Measurements from ENCODE around the gene MYZAP. TPM values are rescaled to one million over a fixed set of nuclear protein-coding genes. Genes with fewer than 3 reads are reported as not detected.

Gene MYZAP
- total and polyA plus RNA-seq, 2 of the 8 experiments (the other 6 are each of a cell fraction or from before 2014, with no cell fraction given): 0.41 to 0.65 TPM

DNA sequence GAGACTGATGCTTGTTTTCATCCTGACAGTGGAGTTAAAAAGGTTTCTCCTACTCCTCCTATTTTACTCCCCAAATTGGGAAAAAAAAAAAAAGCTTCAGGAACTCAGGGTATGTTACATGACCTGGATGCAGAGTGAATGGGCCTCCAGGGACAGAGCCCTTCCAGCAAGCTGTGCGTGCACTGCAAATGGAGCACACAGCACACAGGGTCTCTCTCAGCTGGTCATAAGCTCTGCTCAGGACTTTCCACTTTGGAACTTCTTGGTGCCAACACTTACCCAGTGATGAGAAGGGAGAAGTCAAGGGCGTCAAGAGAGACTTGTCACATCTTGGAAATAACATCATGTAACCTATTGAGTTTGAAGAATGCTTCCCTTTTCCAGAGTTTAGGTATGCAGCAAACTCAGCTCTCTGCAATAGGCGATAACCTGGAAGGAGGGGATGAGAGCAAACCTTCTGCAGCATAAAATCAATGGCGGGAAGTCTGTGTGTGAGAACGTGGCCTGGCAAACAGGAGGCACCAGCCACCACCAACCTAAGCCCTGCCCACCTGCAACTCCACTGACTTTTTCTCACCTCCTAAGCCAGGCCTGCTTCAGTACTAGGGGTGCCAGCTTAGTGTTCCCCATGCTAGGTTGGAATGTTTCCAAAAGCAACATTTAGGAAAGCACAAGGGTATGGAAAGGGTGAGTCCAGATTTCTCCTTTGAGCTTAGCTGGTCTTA, 39.8 kb downstream of the MYZAP start:
- H3K14ac ChIP-seq (ENCODE audit: insufficient read length): no peak overlapping the region
- no peak overlapping the region for H3K4me2 ChIP-seq (ENCODE audit: insufficient read depth in 1 of 2, low read depth in 2 of 2, low read length in 2 of 2)
- no peak overlapping the region for H3K9ac ChIP-seq (replicated peaks in 1 of 4; ENCODE audit: extremely low read depth in 1 of 4, low read depth in 3 of 4, low read length in 3 of 4)
- no peaks in the 10 kb centered on the region for H3K79me2 ChIP-seq (ENCODE audit: control insufficient read depth in 1 of 2, insufficient read depth in 2 of 2, low read length in 2 of 2)
- H3K56ac ChIP-seq (replicated peaks; ENCODE audit: insufficient read length, low read depth, low read length): no peak overlapping the region
- H3K23me2 ChIP-seq (ENCODE audit: low read depth, low read length): no peaks in the 10 kb centered on the region
- H2BK120ac ChIP-seq (replicated peaks; ENCODE audit: low read depth, low read length): no peak overlapping the region
- H3K9me3 ChIP-seq (ENCODE audit: insufficient read depth in 2 of 2, low read depth in 1 of 2, low read length in 1 of 2): no peaks in the 10 kb centered on the region
- H3K4me3 ChIP-seq (ENCODE audit: extremely low read depth in 1 of 4, insufficient read depth in 2 of 4, low read depth in 3 of 4, low read length in 4 of 4): no peak overlapping the region
- no peak overlapping the region for H3K4ac ChIP-seq (replicated peaks; ENCODE audit: insufficient read length, low read depth, low read length)
- no peak overlapping the region for H3K23ac ChIP-seq (ENCODE audit: insufficient read length)
- FAIRE-seq (no peak), DNase-seq (ENCODE audit: low read depth in 1 of 2, low spot score in 2 of 2) (no peak)
- no peak overlapping the region for H3K18ac ChIP-seq (ENCODE audit: extremely low read depth, low read length)
- no peaks in the 10 kb centered on the region for H3K36me3 ChIP-seq (ENCODE audit: control insufficient read depth in 2 of 4, insufficient read depth in 4 of 4, low read length in 3 of 4)
- POLR2A ChIA-PET (ENCODE audit: partially characterized antibody): interaction anchor here (0.8 kb wide), 1 partner anchor 75 kb away, joined by 3 read pairs; the partner anchor contains the start of gene POLR2M
- no peaks in the 10 kb centered on the region for H3K27me3 ChIP-seq (replicated peaks in 1 of 4; ENCODE audit: control insufficient read depth in 3 of 4, extremely low read depth in 1 of 4, insufficient read depth in 3 of 4, low read length in 3 of 4)
- 0 out of 7 replicates have a peak, but pooled peaks cover 0 to 3% (median 0%) of the 10 kb centered on the region in 4 experiments for H3K4me1 ChIP-seq (replicated peaks in 1 of 4; ENCODE audit: control insufficient read depth in 3 of 4, insufficient read depth in 4 of 4, low read length in 3 of 4)
- H3K79me1 ChIP-seq (ENCODE audit: low read depth, low read length): no peaks in the 10 kb centered on the region
- no peak overlapping the region for H3K27ac ChIP-seq (ENCODE audit: low read depth, low read length)
- H4K20me1 ChIP-seq (replicated peaks in 1 of 2; ENCODE audit: control insufficient read depth in 1 of 2, insufficient read depth in 2 of 2, low read length in 2 of 2): no peaks in the 10 kb centered on the region
- WGBS, 2 experiments (ENCODE audit: extremely low coverage in 1 of 2, insufficient coverage in 1 of 2, insufficient read length in 1 of 2, insufficient replicate concordance in 2 of 2, low coverage in 1 of 2, low lambda C conversion rate in 2 of 2, missing lambda C conversion rate in 1 of 2): 83% methylated on average over 5 of the region's 5 CpGs; no CpG with 5 or more reads in 1 of the 2 experiments
- H2BK15ac ChIP-seq (ENCODE audit: low read length): no peak overlapping the region
- H4K8ac ChIP-seq (ENCODE audit: extremely low read depth, insufficient read depth, low read length): no peak overlapping the region
- H2AFZ ChIP-seq (ENCODE audit: low read length): no peak overlapping the region
- H4K5ac ChIP-seq (ENCODE audit: insufficient read length, low read depth, low read length): no peak overlapping the region
- H2BK12ac ChIP-seq (ENCODE audit: low read depth, low read length): no peak overlapping the region
- no peak overlapping the region for H2AK5ac ChIP-seq (ENCODE audit: low read depth, low read length)
- CTCF ChIA-PET (ENCODE audit: partially characterized antibody): interaction anchor here (0.9 to 5.7 kb wide), 9 partner anchors 8 to 91 kb away, joined by 3 to 25 read pairs (median 4); no protein-coding TSS in a partner anchor
- no peak overlapping the region for H2BK5ac ChIP-seq (ENCODE audit: low read depth, low read length)
- H2BK20ac ChIP-seq (ENCODE audit: low read length): no peak overlapping the region
- H4K91ac ChIP-seq (replicated peaks; ENCODE audit: insufficient read length, low read length): no peak overlapping the region
- TF ChIP-seq SP4 (IDR thresholded peaks at IDR 0.05; ENCODE audit: low read length): no peak
- TF ChIP-seq FOSL1 (IDR thresholded peaks at IDR 0.05; ENCODE audit: insufficient read depth, low read depth, low read length): no peak
- no peak for TF ChIP-seq NRF1 (IDR thresholded peaks at IDR 0.05; ENCODE audit: low read depth, low read length)
- no peak for TF ChIP-seq EP300 (IDR thresholded peaks at IDR 0.05; ENCODE audit: borderline replicate concordance in 1 of 2, low read depth in 2 of 2, low read length in 2 of 2)
- TF ChIP-seq NANOG (IDR thresholded peaks at IDR 0.05; ENCODE audit: insufficient read depth, low read depth, low read length, poor library complexity, severe bottlenecking): no peak
- no peak for TF ChIP-seq CBX5 (IDR thresholded peaks at IDR 0.05; ENCODE audit: low read depth, low read length)
- no peak for TF ChIP-seq HDAC6 (IDR thresholded peaks at IDR 0.05; ENCODE audit: low read depth, low read length)
- TF ChIP-seq EZH2 (IDR thresholded peaks at IDR 0.05; ENCODE audit: low read depth, low read length, severe bottlenecking): no peak
- no peak for TF ChIP-seq RNF2 (IDR thresholded peaks at IDR 0.05; ENCODE audit: borderline replicate concordance, low read depth, low read length, missing control alignments, poor library complexity, severe bottlenecking)

Data from H1 (cell line).